Trophoblast cell (in vitro differentiated cells and primary cell): ENCODE data around the gene DDIT3.
"Not testable (repeated sequence)": the region's sequence is repeated elsewhere in the genome, so short reads cannot be mapped to it uniquely, and the experiment has no call there.

Experiments used
- DNase-seq, 2 donors: peaks; one replicate each; pipeline ENCODE4 v3.0.0-alpha.2; 2016
- H2AFZ ChIP-seq: 2 replicates; pipeline ENCODE4 v1.6.1; 2013; ENCODE audit warnings: low read length, moderate library complexity, mild to moderate bottlenecking; ENCODE audit not compliant: insufficient read depth, poor library complexity
- H2AK5ac ChIP-seq: 2 replicates; pipeline ENCODE4 v1.6.1; 2013; ENCODE audit warnings: mild to moderate bottlenecking, low read length
- H2BK120ac ChIP-seq: 2 replicates; pipeline ENCODE4 v1.6.1; 2013; ENCODE audit warnings: low read length, mild to moderate bottlenecking, moderate library complexity; ENCODE audit not compliant: insufficient read depth, poor library complexity
- H2BK12ac ChIP-seq: 2 replicates; pipeline ENCODE4 v1.6.1; 2013; ENCODE audit warnings: mild to moderate bottlenecking, low read length, moderate library complexity
- H2BK5ac ChIP-seq: 2 replicates; pipeline ENCODE4 v1.6.1; 2013; ENCODE audit warnings: low read length, low read depth, moderate library complexity, mild to moderate bottlenecking; ENCODE audit not compliant: poor library complexity
- H3K14ac ChIP-seq: 2 replicates; pipeline ENCODE4 v1.6.1; 2013; ENCODE audit warnings: mild to moderate bottlenecking, low read length
- H3K18ac ChIP-seq: 2 replicates; pipeline ENCODE4 v1.6.1; 2013; ENCODE audit warnings: mild to moderate bottlenecking, low read length
- H3K23ac ChIP-seq: 2 replicates; pipeline ENCODE4 v1.6.1; 2013; ENCODE audit warnings: low read length
- H3K27ac ChIP-seq: 2 replicates; pipeline ENCODE4 v1.5.1; 2013; ENCODE audit warnings: low read depth, mild to moderate bottlenecking, inconsistent platforms, low read length, moderate library complexity
- H3K27me3 ChIP-seq: 2 replicates; pipeline ENCODE4 v1.6.1; 2013; ENCODE audit warnings: inconsistent platforms, mild to moderate bottlenecking, low read length, moderate library complexity; ENCODE audit not compliant: insufficient read depth
- H3K36me3 ChIP-seq, 2 experiments: 1 replicate in 1 of 2; 2 replicates in 1 of 2; pipeline ENCODE4 v1.6.1; 2013; ENCODE audit warnings: low read length in 2 of 2, mild to moderate bottlenecking in 2 of 2, moderate library complexity in 1 of 2; ENCODE audit not compliant: insufficient read depth in 2 of 2, control insufficient read depth in 1 of 2
- H3K4ac ChIP-seq: 2 replicates; pipeline ENCODE4 v1.6.1; 2013; ENCODE audit warnings: low read depth, mild to moderate bottlenecking, low read length, moderate library complexity
- H3K4me1 ChIP-seq, 2 experiments: 1 replicate in 1 of 2; 2 replicates in 1 of 2; pipeline ENCODE4 v1.6.1; 2013; ENCODE audit warnings: low read length in 2 of 2, mild to moderate bottlenecking in 2 of 2, moderate library complexity in 1 of 2; ENCODE audit not compliant: insufficient read depth in 2 of 2, control insufficient read depth in 1 of 2
- H3K4me2 ChIP-seq: 2 replicates; pipeline ENCODE4 v1.6.1; 2013; ENCODE audit warnings: inconsistent platforms, mild to moderate bottlenecking, low read length, moderate library complexity
- H3K4me3 ChIP-seq: 2 replicates; pipeline ENCODE4 v1.5.1; 2013; ENCODE audit warnings: mild to moderate bottlenecking, low read depth, low read length, inconsistent platforms
- H3K79me1 ChIP-seq: one replicate; pipeline ENCODE4 v1.6.1; 2013; ENCODE audit warnings: low read length
- H3K79me2 ChIP-seq: 2 replicates; pipeline ENCODE4 v1.6.1; 2013; ENCODE audit warnings: low read length, mild to moderate bottlenecking; ENCODE audit not compliant: control insufficient read depth, insufficient read depth, poor library complexity
- H3K9ac ChIP-seq: 2 replicates; pipeline ENCODE4 v1.6.1; 2013; ENCODE audit warnings: mild to moderate bottlenecking, low read length
- H3K9me3 ChIP-seq: 2 replicates; pipeline ENCODE4 v1.6.1; 2013; ENCODE audit warnings: low read depth, mild to moderate bottlenecking, control low read depth, inconsistent platforms, low read length; ENCODE audit not compliant: insufficient read depth
- H4K12ac ChIP-seq: 2 replicates; pipeline ENCODE4 v1.6.1; 2013; ENCODE audit warnings: low read depth, mild to moderate bottlenecking, low read length, moderate library complexity
- H4K8ac ChIP-seq: 2 replicates; pipeline ENCODE4 v1.6.1; 2013; ENCODE audit warnings: low read depth, mild to moderate bottlenecking, low read length, moderate library complexity
- H4K91ac ChIP-seq: one replicate; pipeline ENCODE4 v1.6.1; 2013; ENCODE audit warnings: low read depth, mild to moderate bottlenecking, low read length, moderate library complexity
- WGBS: extraction: QIAGEN DNeasy Blood & Tissue Kit; methylation state at CpG from one replicate; pipeline ENCODE4 v1.1.7; 2013; ENCODE audit warnings: missing lambda C conversion rate; ENCODE audit not compliant: insufficient read length, insufficient coverage; ENCODE audit errors: extremely low coverage; 5-methylcytosine and 5-hydroxymethylcytosine counted together

DDIT3 gene

DNA sequence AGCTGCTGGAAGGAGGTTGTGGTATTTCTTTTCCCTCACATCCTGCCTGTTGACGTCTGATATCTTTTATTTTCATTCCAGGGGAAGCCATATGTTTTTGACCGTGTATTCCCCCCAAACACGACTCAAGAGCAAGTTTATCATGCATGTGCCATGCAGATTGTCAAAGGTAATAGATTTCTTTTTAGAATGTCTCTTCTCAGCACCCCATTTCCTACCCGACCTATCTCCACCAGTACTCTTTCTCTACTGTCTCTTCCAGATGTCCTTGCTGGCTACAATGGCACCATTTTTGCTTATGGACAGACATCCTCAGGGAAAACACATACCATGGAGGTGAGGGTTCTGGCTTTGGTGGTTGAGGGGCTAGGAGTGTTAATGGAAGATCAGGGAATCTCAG is 43.0 kb upstream of the DDIT3 start:
- no peak overlapping the region for H2BK5ac ChIP-seq
- H3K9ac ChIP-seq, result no peak overlapping the region
- no peak overlapping the region for H3K18ac ChIP-seq
- no peak overlapping the region for H3K14ac ChIP-seq
- no peak overlapping the region for H2AFZ ChIP-seq
- no peak overlapping the region for H3K23ac ChIP-seq
- no peak overlapping the region for H3K4ac ChIP-seq
- no peaks in the 10 kb centered on the region for H3K79me1 ChIP-seq
- no peaks in the 10 kb centered on the region for H3K27me3 ChIP-seq
- no peak overlapping the region for H4K12ac ChIP-seq
- H2BK12ac ChIP-seq, result no peak overlapping the region
- no peak overlapping the region for H2BK120ac ChIP-seq
- no CpG with 5 or more reads among the region's 4 CpGs for WGBS
- no peak overlapping the region for H2AK5ac ChIP-seq
- no peaks in the 10 kb centered on the region for H3K4me1 ChIP-seq
- H4K8ac ChIP-seq, result no peak overlapping the region
- no peak overlapping the region for H3K4me2 ChIP-seq
- no peak overlapping the region for H3K4me3 ChIP-seq
- no peak for DNase-seq
- no peak overlapping the region for H4K91ac ChIP-seq
- H3K27ac ChIP-seq, result no peak overlapping the region
- no peaks in the 10 kb centered on the region for H3K36me3 ChIP-seq
- no peaks in the 10 kb centered on the region for H3K9me3 ChIP-seq
- no peaks in the 10 kb centered on the region for H3K79me2 ChIP-seq

DNA sequence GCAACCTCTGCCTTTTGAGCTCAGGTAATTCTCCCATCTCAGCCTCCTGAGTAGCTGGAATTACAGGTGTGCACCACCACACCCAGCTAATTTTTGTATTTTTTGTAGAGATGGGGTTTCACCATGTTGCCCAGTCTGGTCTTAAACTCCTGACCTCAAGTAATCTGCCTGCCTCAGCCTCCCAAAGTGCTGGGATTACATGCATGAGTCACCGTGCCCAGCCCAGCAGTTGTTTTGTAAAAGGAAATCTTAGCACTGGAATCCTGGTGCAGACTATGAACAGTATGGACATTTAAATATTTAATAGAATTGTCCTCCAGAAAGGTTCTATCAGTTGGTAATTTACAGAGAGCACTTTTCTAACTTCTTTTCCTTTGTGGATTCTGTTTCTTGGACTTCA is 40.8 kb upstream of the DDIT3 start:
- H3K14ac ChIP-seq, H3K23ac ChIP-seq, H3K9me3 ChIP-seq, H2BK12ac ChIP-seq, H4K12ac ChIP-seq, H3K27me3 ChIP-seq, H2AK5ac ChIP-seq, H3K9ac ChIP-seq, H3K79me2 ChIP-seq, H3K4me3 ChIP-seq, H3K4me1 ChIP-seq, H3K4ac ChIP-seq, H3K27ac ChIP-seq, DNase-seq, H4K91ac ChIP-seq, H3K36me3 ChIP-seq, H3K18ac ChIP-seq, H2AFZ ChIP-seq, H2BK120ac ChIP-seq, H3K79me1 ChIP-seq, H3K4me2 ChIP-seq, H2BK5ac ChIP-seq, H4K8ac ChIP-seq: not testable (repeated sequence)
- WGBS, result no CpG with 5 or more reads among the region's 1 CpG

DNA sequence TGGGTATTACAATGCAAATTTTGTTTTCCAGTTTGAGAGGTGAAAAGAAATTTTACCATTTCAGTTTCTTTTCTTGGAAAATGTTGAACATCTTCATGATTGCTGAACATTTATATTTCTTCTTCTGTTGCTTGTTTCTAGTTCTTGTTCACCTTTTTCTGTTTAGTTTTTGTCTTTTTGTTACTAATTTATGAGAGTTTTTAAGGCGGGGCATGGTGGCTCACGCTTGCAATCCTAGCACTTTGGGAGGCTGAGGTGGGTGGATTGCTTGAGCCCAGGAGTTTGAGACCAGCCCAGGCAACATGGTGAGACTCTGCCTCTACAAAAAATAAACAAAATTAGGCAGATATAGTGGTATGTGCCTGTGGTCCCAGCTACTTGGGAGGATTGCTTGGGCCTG is 40.2 kb upstream of the DDIT3 start:
- Histone ChIP-seq H3K27ac (no peak overlapping the region), H2BK120ac (no peak overlapping the region), H3K79me2 (no peaks in the 10 kb centered on the region), H3K36me3 (no peaks in the 10 kb centered on the region), H2AK5ac (no peak overlapping the region), H4K8ac (no peak overlapping the region), H3K18ac (no peak overlapping the region), H3K14ac (no peak overlapping the region), H3K9ac (no peak overlapping the region), H2BK5ac (no peak overlapping the region), H4K12ac (no peak overlapping the region), H2AFZ (no peak overlapping the region), H3K4ac (no peak overlapping the region), H3K79me1 (no peaks in the 10 kb centered on the region), H3K27me3 (no peaks in the 10 kb centered on the region), H3K4me3 (no peak overlapping the region), H3K4me2 (no peak overlapping the region), H3K23ac (no peak overlapping the region), H3K9me3 (no peaks in the 10 kb centered on the region), H4K91ac (no peak overlapping the region), H3K4me1 (no peaks in the 10 kb centered on the region), H2BK12ac (no peak overlapping the region)
- DNase-seq, result no peak
- no CpG with 5 or more reads among the region's 2 CpGs for WGBS

DNA sequence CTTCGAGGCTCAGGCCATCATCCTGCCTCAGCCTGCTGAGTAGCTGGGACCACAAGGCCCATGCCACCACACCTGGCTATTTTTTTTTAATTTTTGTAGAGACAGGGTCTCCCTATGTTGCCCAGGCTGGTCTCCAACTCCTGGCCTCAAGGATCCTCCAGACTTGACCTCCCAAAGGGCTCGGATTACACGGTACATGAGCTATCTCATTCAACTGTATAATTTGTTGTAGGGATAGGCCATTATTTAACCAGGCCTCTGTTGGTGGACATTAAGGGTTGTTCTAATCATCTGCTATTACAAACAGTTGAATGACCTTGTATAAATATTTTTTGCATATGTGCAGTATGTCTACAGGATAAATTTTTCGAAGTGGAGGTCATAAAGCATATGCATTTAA is 38.5 kb upstream of the DDIT3 start:
- Histone ChIP-seq H3K79me2 (no peaks in the 10 kb centered on the region), H2AK5ac (no peak overlapping the region), H3K14ac (no peak overlapping the region), H4K91ac (no peak overlapping the region), H3K27ac (no peak overlapping the region), H3K23ac (no peak overlapping the region), H2AFZ (no peak overlapping the region), H3K79me1 (no peaks in the 10 kb centered on the region), H3K27me3 (no peaks in the 10 kb centered on the region), H4K8ac (no peak overlapping the region), H3K18ac (no peak overlapping the region), H2BK5ac (no peak overlapping the region), H2BK120ac (no peak overlapping the region), H3K9me3 (no peaks in the 10 kb centered on the region), H2BK12ac (no peak overlapping the region), H3K4ac (no peak overlapping the region), H3K4me2 (no peak overlapping the region), H3K9ac (no peak overlapping the region), H3K4me1 (no peaks in the 10 kb centered on the region), H3K4me3 (no peak overlapping the region), H3K36me3 (no peaks in the 10 kb centered on the region), H4K12ac (no peak overlapping the region)
- DNase-seq, result no peak
- no CpG with 5 or more reads among the region's 4 CpGs for WGBS
